Measurements from ENCODE around the gene PRR5L.

PRR5L gene

DNA sequence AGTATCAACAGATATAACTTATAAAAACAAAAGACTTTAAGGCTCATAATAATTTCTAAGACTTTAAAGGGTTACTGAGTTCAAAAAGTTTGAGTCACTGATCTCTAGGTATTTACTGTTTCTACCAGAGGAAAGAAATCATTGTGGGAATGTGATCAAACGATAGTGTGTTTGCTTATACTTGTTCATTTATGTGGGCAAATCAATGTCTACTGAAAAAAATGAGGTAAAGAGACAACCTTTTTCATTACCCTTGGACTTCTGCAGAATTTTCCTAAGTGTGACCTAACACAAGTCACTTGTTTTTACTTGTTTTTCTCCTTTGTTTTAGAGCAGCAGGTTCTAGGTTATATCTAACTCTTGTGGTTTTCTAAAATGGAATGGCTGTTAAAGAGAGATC lies 65.4 kb downstream of the PRR5L start:
- DNase-seq, result no peak

GRCh38 chr11:36361901-36362391 lies 65.9 kb downstream of the PRR5L start:
- DNase-seq, result no peak

DNA sequence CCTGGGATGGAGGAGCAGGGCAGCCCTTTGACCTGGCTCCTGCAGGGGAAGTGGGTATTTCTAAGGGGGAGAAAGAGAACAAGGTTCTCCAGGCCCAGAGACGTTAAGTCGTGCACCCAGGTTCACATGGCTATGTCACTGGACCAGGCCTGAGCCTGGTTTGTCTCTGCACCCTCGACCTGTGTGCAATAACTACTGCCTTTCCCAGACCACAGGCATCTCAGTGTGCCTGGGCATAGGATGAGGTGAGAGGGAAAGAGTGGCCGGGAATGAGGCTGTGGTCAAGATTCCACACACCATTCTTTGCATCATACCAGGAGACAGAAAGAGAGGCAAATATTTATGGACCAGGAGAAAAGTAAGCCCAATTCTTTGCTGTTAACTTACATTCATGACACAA lies 66.8 kb downstream of the PRR5L start:
- DNase-seq, result no peak

DNA sequence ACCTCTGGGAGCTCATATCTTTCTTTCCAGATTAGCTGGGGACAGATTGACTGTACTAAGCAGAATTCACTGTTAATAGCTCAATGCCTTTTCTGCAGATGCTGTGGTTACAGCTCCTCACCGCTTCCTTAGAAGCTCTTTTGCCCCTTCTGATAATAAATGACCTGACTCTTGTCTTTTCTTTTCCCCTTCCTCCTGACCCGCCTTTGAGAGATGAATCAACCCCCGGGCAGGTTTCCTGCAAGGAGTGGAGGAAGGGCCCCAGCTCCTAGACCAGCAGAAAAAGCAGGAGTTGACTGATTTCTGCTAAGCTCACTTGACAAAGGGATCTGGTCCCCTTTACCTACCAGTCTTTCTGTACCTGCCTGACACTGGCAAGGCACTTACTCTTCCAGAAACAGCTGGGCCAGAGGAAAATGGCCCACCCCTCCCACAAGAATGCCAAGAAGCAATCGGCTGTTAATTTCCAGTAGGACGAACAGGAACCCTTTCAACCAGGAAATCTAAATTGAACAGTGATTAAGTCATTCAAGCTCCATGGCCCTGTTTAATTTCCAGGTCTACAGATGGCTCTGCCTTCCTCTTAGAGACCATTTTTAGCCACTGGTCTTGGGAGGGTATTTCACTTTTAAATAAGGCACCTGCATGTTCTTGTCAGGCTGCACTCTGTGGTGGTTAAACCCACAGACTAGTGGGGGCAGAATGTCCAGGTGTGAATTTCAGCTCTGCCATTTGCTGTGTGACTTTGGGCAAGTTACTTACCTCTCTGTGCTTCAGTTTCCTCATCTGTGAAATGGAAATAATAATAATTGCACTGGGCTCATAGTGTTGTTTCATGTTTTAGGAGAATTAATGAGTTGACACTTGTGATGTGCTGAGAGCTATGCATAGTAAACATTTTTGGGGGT lies 67.5 kb downstream of the PRR5L start:
- DNase-seq, result no peak

- DNase-seq, result no peak
Observed at GRCh38 chr11:36364551-36365325, 68.7 kb downstream of the PRR5L start.

- no peak for DNase-seq
Observed at GRCh38 chr11:36365907-36366306, 69.8 kb downstream of the PRR5L start.

GRCh38 chr11:36367806-36368680 lies 72.0 kb downstream of the PRR5L start:
- DNase-seq, result no peak

- DNase-seq, result no peak
Observed at GRCh38 chr11:36371181-36371580, 75.1 kb downstream of the PRR5L start.

DNA sequence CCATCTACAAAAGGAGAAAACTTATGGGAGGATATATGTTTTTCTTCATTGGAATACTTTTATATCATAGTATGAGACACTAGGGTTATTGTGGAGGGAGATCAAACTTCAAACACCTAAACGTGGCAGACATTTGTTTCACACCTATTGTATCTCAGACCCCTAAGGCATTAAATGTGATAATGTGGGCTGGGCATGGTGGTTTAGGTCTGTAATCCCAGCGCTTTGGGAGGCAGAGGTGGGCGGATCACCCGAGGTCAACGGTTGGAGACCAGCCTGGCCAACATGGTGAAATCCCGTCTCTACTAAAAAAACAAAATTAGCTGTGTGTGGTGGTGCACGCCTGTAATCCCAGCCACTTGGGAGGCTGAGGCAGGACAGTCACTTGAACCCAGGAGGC lies 75.5 kb downstream of the PRR5L start:
- DNase-seq, result no peak

DNA sequence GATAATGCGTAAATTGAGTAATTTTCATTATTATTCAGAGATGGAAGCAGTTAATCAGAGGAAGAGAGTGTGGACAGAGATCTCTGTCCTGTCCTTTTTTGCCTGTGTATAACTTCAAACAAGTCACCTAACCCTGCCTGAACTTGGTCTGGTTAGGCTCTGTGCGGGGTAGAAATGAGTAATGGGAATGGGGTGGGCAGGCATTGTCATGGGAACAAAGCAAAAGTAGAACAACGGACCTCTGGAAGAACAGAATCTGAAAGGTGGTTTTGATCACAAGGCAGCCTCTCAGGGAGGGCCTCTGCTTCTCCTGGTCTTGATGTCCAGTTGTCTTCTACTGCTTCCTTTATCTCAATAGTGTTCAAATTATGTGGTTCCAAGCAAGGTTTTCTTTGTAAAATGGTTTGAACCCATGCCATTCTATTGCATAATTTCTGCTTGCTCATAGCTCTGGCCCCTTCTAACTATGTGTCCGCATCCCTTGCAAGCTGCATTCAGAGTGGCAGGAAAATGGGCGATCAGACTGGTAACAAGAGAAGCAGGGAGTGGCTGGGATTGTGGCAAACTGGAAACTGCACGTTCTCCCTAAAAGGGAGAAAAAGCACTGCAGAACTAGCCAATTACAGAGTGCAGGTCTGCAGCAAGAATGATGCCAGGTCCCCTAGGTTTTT lies 76.1 kb downstream of the PRR5L start:
- DNase-seq, result no peak

DNA sequence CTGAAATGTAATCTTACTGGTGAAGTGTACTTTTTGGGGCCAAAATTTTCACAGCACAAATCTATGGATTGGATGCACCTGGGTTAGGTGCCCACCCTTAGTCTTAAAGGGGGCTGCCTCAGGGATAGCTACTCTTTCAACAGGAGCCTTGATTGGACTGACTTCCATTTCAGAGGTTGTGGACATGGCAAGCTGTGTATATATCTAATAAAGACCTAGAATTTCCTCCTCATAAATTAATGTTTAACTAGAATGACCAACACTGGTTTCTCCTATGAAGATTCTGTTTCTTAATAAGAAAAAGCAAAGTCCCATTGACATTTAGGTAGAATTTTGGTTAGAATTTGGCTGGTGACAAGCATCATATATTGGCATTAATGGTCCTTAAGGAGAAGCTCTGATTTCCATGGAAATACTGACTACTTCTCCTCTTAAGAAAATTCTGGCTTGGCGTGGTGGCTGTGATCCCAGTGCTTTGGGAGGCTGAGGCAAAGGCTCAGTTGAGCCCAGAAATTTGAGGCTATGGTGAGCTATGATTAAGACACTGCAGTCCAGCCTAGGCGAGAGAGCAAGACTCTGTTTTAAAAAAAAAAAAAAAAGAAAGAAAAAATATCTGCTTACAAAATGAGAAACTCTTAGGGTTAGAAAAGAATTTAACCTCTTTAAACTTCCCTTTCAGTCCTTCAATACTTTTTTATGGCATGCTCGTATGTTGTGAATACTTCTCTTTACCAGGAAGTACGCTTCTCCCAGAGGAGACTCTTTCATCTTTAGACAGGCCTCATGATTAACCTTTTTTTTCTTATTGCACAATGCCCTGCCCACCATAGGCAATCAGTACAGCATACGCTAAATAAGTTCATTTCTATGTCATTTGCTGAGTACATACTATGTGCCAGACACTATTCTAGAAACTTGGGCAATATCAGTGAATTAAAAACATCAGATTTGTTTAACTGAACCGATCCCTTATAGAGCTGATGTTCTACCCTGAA lies 77.2 kb downstream of the PRR5L start:
- DNase-seq, result no peak

GRCh38 chr11:36374726-36375125 lies 78.6 kb downstream of the PRR5L start:
- DNase-seq, result no peak

DNA sequence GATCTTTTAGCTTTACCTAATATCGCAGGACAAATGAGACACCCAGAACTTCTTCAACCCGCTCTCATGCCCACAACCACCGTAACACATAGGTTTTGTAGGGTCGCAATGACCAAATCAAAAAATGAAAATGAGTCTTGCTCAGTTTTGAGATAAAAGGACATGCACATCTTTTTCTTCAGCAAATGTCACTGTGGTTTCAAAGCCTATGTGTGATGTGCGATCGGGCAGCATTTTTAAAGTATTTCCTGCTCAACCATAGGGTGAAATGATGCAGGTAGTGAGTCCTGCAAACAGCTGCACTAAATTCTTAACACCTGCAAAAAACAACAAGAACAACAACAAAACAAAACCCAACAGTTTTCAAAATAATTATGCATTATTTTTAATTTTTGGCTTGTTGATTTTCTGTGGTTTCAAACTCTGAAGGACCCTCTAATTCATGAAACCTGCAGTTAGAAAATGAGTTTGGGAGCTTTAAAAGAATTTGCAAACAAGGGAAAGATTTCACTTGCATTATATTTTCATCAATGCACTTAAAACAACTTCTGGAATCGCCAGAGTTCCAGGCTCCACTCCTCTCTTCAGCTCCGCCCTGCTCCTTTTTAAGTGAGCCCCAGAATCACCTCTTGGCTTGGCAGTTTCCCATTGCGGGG lies 79.4 kb downstream of the PRR5L start:
- no peak for DNase-seq

DNA sequence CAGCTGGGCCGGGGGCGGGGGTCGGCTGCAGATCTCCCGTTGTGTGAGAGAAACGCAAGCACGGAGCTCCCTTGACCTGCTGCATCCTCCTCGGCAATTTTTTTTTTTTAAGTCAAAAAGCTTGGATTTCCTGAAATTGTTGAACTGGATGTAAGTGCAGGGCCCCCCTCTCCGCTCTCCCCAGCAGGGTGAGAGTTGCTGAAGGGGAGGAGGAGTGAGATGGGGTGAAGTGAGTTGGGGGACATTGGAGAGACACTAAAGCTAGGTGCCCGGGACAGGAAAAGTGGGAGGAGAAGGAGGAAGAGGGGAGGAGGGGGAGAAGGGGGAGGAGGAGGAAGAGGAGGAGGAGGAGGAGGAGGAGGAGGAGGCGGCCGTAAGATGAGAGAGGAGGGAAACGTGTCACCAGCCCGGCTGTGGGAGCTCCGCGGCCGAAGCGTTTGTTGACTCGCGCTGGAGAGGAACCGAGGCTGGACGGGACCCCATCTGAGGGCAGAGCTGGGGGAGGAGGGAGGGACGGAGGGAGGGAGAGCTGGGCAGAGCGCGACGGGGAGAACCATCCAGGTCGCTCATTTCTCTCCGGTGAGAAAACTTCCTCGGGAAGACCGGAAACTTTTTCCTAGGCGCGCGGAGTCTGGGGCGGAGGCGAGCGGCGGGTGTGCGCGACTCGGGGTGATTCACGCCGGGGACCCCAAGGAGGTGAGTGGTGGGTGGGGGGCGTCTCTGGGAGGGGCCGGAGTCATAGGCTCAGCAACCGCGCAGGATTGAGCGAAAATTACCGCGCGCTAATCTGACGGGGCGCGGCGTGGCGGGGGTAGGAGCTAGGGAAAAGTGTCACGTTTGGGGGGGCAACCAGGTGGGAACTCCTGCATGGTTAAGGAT lies 80.2 kb downstream of the PRR5L start:
- DNase-seq, result no peak

- DNase-seq, result peak; percentile 72
Observed at GRCh38 chr11:36376888-36377758, 81.0 kb downstream of the PRR5L start.

- no peak for DNase-seq
Observed at GRCh38 chr11:36377759-36378564, 81.9 kb downstream of the PRR5L start.

DNA sequence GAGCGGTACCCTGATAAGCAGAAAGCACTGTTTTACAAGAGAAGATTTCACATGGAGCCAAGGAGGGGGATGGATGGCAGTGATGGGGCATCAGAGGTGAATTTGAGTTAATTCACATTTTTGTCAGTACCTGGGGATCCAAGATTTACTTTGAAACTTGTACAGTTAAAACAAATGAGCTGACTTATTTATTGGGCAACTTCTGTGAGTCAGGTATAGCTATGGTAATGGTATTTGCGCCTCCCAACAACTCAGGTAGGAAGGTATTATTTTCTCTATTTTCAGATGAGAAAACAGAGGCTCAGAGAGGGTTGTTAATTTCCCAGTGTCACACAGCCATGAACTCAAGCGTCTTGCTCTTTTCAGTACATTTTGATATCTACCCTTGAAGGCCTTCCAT lies 83.6 kb downstream of the PRR5L start:
- no peak for DNase-seq

All from activated naive CD4-positive, alpha-beta T cell treated with Interleukin-2 at 50 U/mL for 16 hours (primary cell).